ENCODE results near the gene ORM2.

ORM2 gene

GRCh38 chr9:114291064-114291474, 38.6 kb upstream of the ORM2 start:
- no peak overlapping the region for H3K27ac ChIP-seq
- peak; percentile 81 for DNase-seq (ENCODE audit: low spot score)
- POLR2A ChIA-PET (ENCODE audit: low non-redundant PET): no interaction called here
- TF ChIP-seq CTCF (conservative IDR thresholded peaks at IDR 0.05; ENCODE audit: low read depth): peak; percentile 98
- CTCF ChIA-PET: interaction anchor here (0.5 to 8.8 kb wide), 60 partner anchors 9 to 1414 kb away, joined by 3 to 137 read pairs (median 4); partner anchors contain the start of genes COL27A1 and KIF12

- no peak overlapping the region for H3K27ac ChIP-seq
- POLR2A ChIA-PET (ENCODE audit: low non-redundant PET): no interaction called here
- TF ChIP-seq CTCF (conservative IDR thresholded peaks at IDR 0.05; ENCODE audit: low read depth): no peak
- CTCF ChIA-PET: interaction anchor here (0.7 to 8.8 kb wide), 13 partner anchors 41 to 430 kb away, joined by 3 to 137 read pairs (median 6); partner anchors contain the start of genes COL27A1 and KIF12
- no peak for DNase-seq (ENCODE audit: low spot score)
Measured at GRCh38 chr9:114291886-114292590, 37.6 kb upstream of the ORM2 start.

GRCh38 chr9:114294664-114295063, 35.0 kb upstream of the ORM2 start:
- TF ChIP-seq CTCF (conservative IDR thresholded peaks at IDR 0.05; ENCODE audit: low read depth): no peak
- H3K27ac ChIP-seq: no peak overlapping the region
- ChIA-PET POLR2A (ENCODE audit: low non-redundant PET) (no interaction called here), CTCF (interaction anchor here (8.8 kb wide), 1 partner anchor 138 kb away, joined by 137 read pairs; the partner anchor contains the start of gene COL27A1)
- DNase-seq (ENCODE audit: low spot score): no peak

- CTCF ChIA-PET: no interaction called here
- no peak overlapping the region for H3K27ac ChIP-seq
- POLR2A ChIA-PET (ENCODE audit: low non-redundant PET): no interaction called here
- DNase-seq (ENCODE audit: low spot score): no peak
- no peak for TF ChIP-seq CTCF (conservative IDR thresholded peaks at IDR 0.05; ENCODE audit: low read depth)
Measured at GRCh38 chr9:114296338-114296737, 33.3 kb upstream of the ORM2 start.

- H3K27ac ChIP-seq: no peak overlapping the region
- POLR2A ChIA-PET (ENCODE audit: low non-redundant PET): no interaction called here
- no peak for DNase-seq (ENCODE audit: low spot score)
- CTCF ChIA-PET: interaction anchor here (0.6 to 2.8 kb wide), 3 partner anchors 9 to 191 kb away, joined by 3 to 15 read pairs (median 15); no protein-coding TSS in a partner anchor
- TF ChIP-seq CTCF (conservative IDR thresholded peaks at IDR 0.05; ENCODE audit: low read depth): no peak
Measured at GRCh38 chr9:114299286-114300152, 30.1 kb upstream of the ORM2 start.

GRCh38 chr9:114300153-114300845, 29.4 kb upstream of the ORM2 start:
- no peak overlapping the region for H3K27ac ChIP-seq
- TF ChIP-seq CTCF (conservative IDR thresholded peaks at IDR 0.05; ENCODE audit: low read depth): no peak
- POLR2A ChIA-PET (ENCODE audit: low non-redundant PET): no interaction called here
- no peak for DNase-seq (ENCODE audit: low spot score)
- CTCF ChIA-PET: interaction anchor here (0.5 to 2.8 kb wide), 4 partner anchors 9 to 199 kb away, joined by 3 to 15 read pairs (median 10); no protein-coding TSS in a partner anchor
